H1 (cell line): Measurements from ENCODE around the gene UBTD1.

Experiments
- CBX5 ChIP-seq: fragments of 300-800, 300-1000 bp; sonication (generic); IDR thresholded peaks from 2 replicates; pipeline ENCODE4 v1.7.1; 2016; ENCODE audit warnings: antibody characterized with exemption, low read length, low read depth
- CEBPB ChIP-seq: IDR thresholded peaks from 2 replicates; pipeline ENCODE4 v1.6.1; 2012; ENCODE audit warnings: low read depth, low read length
- CHD2 ChIP-seq: IDR thresholded peaks from 2 replicates; pipeline ENCODE4 v1.6.1; 2012; ENCODE audit warnings: low read length, improper control_type of control experiment
- GTF2F1 ChIP-seq: IDR thresholded peaks from 2 replicates; pipeline ENCODE4 v1.6.1; 2012; ENCODE audit warnings: low read depth, low read length, improper control_type of control experiment, borderline replicate concordance
- HDAC2 ChIP-seq, 2 experiments: fragments of 300-600 bp in 1 of 2; sonication (generic) in 1 of 2; IDR thresholded peaks; 2 replicates each; pipeline ENCODE4 v1.6.1; 2011 to 2012; ENCODE audit warnings: low read depth in 2 of 2, low read length in 2 of 2, mild to moderate bottlenecking in 2 of 2, moderate library complexity in 2 of 2, borderline replicate concordance in 1 of 2, inconsistent platforms in 1 of 2
- JUND ChIP-seq: IDR thresholded peaks from 2 replicates; pipeline ENCODE4 v1.6.1; 2011; ENCODE audit warnings: mild to moderate bottlenecking, improper control_type of control experiment, low read length
- POLR2A ChIP-seq, 2 experiments: IDR thresholded peaks; 1 replicate in 1 of 2; 2 replicates in 1 of 2; pipeline ENCODE4 v1.6.1; 2011; ENCODE audit warnings: low read depth in 2 of 2, low read length in 2 of 2, mild to moderate bottlenecking in 2 of 2; ENCODE audit errors: control extremely low read depth in 1 of 2
- TF ChIP-seq, protein P1 (sequence below), 3 experiments: IDR thresholded peaks; 1 replicate in 2 of 3; 2 replicates in 1 of 3; pipeline versions ENCODE4 v1.5.1 to v1.6.1; 2011; ENCODE audit warnings: low read length in 3 of 3, mild to moderate bottlenecking in 3 of 3, inconsistent platforms in 2 of 3, low read depth in 1 of 3, moderate library complexity in 1 of 3; ENCODE audit not compliant: insufficient read depth in 1 of 3; ENCODE audit errors: control extremely low read depth in 1 of 3

DNA sequence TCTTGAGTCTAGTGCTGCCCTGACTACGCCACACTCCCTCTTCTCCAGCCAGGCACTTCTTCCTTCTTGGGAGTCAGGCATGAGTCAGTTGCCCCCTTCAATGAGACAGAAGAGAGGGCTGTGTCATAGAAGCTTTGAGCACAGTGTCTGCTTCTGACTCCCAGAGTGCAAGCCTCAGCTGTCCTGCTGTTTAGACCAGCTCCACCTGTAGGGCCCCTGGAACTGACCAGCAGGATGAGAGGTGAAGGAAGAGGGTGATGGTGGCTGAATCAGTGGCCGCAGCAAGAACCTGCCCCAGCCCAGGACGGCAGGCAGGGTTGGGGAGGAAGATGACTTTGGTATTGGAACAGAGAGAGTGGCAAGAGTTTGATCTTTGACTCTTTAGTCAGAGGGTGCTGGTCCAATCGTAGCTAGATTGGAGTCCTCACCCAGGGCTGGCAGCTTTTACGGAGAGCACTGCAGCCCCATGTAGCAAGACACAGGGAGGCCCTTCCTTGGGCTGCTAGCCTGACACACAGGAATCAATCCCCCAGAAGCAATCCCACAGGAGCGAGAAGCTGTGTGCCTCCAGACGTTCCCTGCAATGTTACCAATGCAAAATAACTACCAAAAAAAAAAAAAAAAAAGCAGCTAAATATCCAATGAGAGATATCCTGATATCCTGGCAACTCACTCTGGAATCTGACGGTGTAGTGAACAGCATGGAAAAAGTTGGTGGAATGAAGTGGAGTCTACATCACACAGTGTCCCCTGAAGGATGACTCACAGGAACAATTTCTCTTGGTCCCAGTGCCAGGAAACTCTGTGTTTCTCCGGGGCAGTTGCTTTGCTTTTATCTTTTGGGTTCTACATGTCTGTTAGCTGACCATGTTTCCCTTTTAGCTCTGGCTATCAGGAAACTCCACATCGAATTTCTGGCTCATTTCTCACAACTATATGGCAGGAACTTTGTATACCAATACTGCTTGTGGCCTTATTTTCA, 97.7 kb downstream of the UBTD1 start:
- TF ChIP-seq JUND (no peak), GTF2F1 (no peak), POLR2A (IDR thresholded peaks at IDR 0.05; ENCODE audit: control extremely low read depth in 1 of 2, low read depth in 2 of 2, low read length in 2 of 2) (no peak), HDAC2 (IDR thresholded peaks at IDR 0.05; ENCODE audit: borderline replicate concordance in 1 of 2, low read depth in 2 of 2, low read length in 2 of 2) (no peak), CBX5 (no peak), CHD2 (no peak), CEBPB (no peak)
- TF ChIP-seq, protein P1, sequence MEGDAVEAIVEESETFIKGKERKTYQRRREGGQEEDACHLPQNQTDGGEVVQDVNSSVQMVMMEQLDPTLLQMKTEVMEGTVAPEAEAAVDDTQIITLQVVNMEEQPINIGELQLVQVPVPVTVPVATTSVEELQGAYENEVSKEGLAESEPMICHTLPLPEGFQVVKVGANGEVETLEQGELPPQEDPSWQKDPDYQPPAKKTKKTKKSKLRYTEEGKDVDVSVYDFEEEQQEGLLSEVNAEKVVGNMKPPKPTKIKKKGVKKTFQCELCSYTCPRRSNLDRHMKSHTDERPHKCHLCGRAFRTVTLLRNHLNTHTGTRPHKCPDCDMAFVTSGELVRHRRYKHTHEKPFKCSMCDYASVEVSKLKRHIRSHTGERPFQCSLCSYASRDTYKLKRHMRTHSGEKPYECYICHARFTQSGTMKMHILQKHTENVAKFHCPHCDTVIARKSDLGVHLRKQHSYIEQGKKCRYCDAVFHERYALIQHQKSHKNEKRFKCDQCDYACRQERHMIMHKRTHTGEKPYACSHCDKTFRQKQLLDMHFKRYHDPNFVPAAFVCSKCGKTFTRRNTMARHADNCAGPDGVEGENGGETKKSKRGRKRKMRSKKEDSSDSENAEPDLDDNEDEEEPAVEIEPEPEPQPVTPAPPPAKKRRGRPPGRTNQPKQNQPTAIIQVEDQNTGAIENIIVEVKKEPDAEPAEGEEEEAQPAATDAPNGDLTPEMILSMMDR (IDR thresholded peaks at IDR 0.05; ENCODE audit: control extremely low read depth in 1 of 3, insufficient read depth in 1 of 3, low read depth in 1 of 3, low read length in 3 of 3): no peak
